Keratinocyte (primary cell): ENCODE measurements around the gene CCDC3.

Source experiments
- CTCF ChIP-seq, 3 experiments: IDR thresholded peaks in 1 of 3; conservative IDR thresholded peaks in 1 of 3; optimal IDR thresholded peaks in 1 of 3; 2 replicates in 2 of 3; 3 replicates in 1 of 3; pipeline versions ENCODE3 to v1.5.1; 2011; ENCODE audit warnings: low read length in 3 of 3, mild to moderate bottlenecking in 3 of 3, moderate library complexity in 2 of 3, control low read depth in 1 of 3, inconsistent platforms in 1 of 3; ENCODE audit not compliant: insufficient read depth in 2 of 3; ENCODE audit errors: extremely low read depth in 1 of 3
- EZH2 ChIP-seq: IDR thresholded peaks from one replicate; pipeline ENCODE4 v1.6.1; 2012; ENCODE audit warnings: inconsistent platforms, mild to moderate bottlenecking, low read length, moderate library complexity

- no peak for TF ChIP-seq CTCF (optimal IDR thresholded peaks at IDR 0.05 in 1 of 3, IDR thresholded peaks at IDR 0.05 in 1 of 3, conservative IDR thresholded peaks at IDR 0.05 in 1 of 3; ENCODE audit: extremely low read depth in 1 of 3, insufficient read depth in 2 of 3, low read length in 3 of 3)
- TF ChIP-seq EZH2: no peak
Measured at GRCh38 chr10:13046851-13047528, 45.5 kb upstream of the CCDC3 start.
